Natural killer cell (primary cell): ENCODE data around the gene RC3H1. TPM values are rescaled to one million over a fixed set of nuclear protein-coding genes. Genes with fewer than 3 reads are reported as not detected.

Experiments
- ATAC-seq, 3 donors: fragments of 150-1000 bp in 2 of 3; fragments of 200-7000 bp in 1 of 3; cut with Tn5 transposase; 1 replicate in 1 of 3; 2 replicates in 2 of 3; pipeline ENCODE4 v1.10.0; 2021; ENCODE audit warnings: mild to moderate bottlenecking in 2 of 3, moderate library complexity in 2 of 3
- DNase-seq, 2 donors: peaks; one replicate each; pipeline versions ENCODE4 v3.0.0 to v3.0.0-alpha.2; 2013 to 2021; ENCODE audit warnings: mixed read lengths in 1 of 2
- H3K27ac ChIP-seq: one replicate; pipeline ENCODE4 v1.5.1; 2013; ENCODE audit warnings: mild to moderate bottlenecking, low read length
- H3K27me3 ChIP-seq: one replicate; pipeline ENCODE4 v1.6.1; 2013; ENCODE audit warnings: low read length; ENCODE audit not compliant: control insufficient read depth, insufficient read depth
- H3K36me3 ChIP-seq: one replicate; pipeline ENCODE4 v1.6.1; 2013; ENCODE audit warnings: low read length; ENCODE audit not compliant: control insufficient read depth, insufficient read depth
- H3K4me1 ChIP-seq: one replicate; pipeline ENCODE4 v1.6.1; 2013; ENCODE audit warnings: low read length; ENCODE audit not compliant: control insufficient read depth, insufficient read depth
- H3K4me3 ChIP-seq: one replicate; pipeline ENCODE4 v1.5.1; 2013; ENCODE audit warnings: low read length
- H3K9me3 ChIP-seq: one replicate; pipeline ENCODE4 v1.6.1; 2013; ENCODE audit warnings: low read length; ENCODE audit not compliant: control insufficient read depth, insufficient read depth
- H3K27ac Mint-ChIP-seq, 2 donors: one replicate each; pipeline ENCODE4 v1.8.0; 2022; ENCODE audit warnings: mild to moderate bottlenecking in 2 of 2, mixed read lengths in 2 of 2, moderate library complexity in 1 of 2
- H3K27me3 Mint-ChIP-seq, 2 donors: one replicate each; pipeline ENCODE4 v1.8.0; 2022; ENCODE audit warnings: low read depth in 2 of 2, mixed read lengths in 2 of 2
- H3K36me3 Mint-ChIP-seq: one replicate; pipeline ENCODE4 v1.8.0; 2022; ENCODE audit warnings: mixed read lengths
- H3K4me1 Mint-ChIP-seq, 2 donors: one replicate each; pipeline ENCODE4 v1.8.0; 2022; ENCODE audit warnings: mixed read lengths in 2 of 2
- H3K4me3 Mint-ChIP-seq: one replicate; pipeline ENCODE4 v1.8.0; 2022; ENCODE audit warnings: mild to moderate bottlenecking, moderate library complexity, mixed read lengths
- H3K9me3 Mint-ChIP-seq, 2 donors: one replicate each; pipeline ENCODE4 v1.8.0; 2022; ENCODE audit warnings: mixed read lengths in 2 of 2
- CTCF ChIP-seq: fragments of 200-600 bp; IDR thresholded peaks from one replicate; pipeline ENCODE4 v1.8.0; 2022; ENCODE audit warnings: antibody characterized with exemption
- WGBS: methylation state at CpG from one replicate; pipeline ENCODE4 v1.1.7; 2013; ENCODE audit warnings: missing lambda C conversion rate; ENCODE audit not compliant: insufficient coverage; 5-methylcytosine and 5-hydroxymethylcytosine counted together
- intact Hi-C: fragments of 100-400 bp; cut with micrococcal nuclease; formaldehyde crosslinking; loops from one replicate; pipeline ENCODE4 v1.14.2; 2022
- total RNA-seq, 4 donors: library from RNA; stranded (reverse); fragments of 120-200 nt in 1 of 4; gene quantifications; one replicate each; pipeline versions ENCODE4 v1.2.3 to v1.2.4, GENCODE V29; 2013 to 2022

Gene RC3H1
- total RNA-seq, 3 donors from 2014 or later (not counting 1 experiment from before 2014, with no cell fraction given) = 67.8 to 82.1 (median 78.9) TPM

- no peak overlapping the region for H3K27ac Mint-ChIP-seq
- 93% methylated on average over 11 of the region's 12 CpGs for WGBS
- no peaks in the 10 kb centered on the region for H3K9me3 Mint-ChIP-seq
- no peaks in the 10 kb centered on the region for H3K9me3 ChIP-seq
- H3K27me3 ChIP-seq = no peaks in the 10 kb centered on the region
- no peak overlapping the region for H3K27ac ChIP-seq
- no peaks in the 10 kb centered on the region for H3K4me1 ChIP-seq
- no peaks in the 10 kb centered on the region for H3K27me3 Mint-ChIP-seq
- no peak for TF ChIP-seq CTCF
- H3K4me3 Mint-ChIP-seq = no peak overlapping the region
- H3K36me3 ChIP-seq = no peaks in the 10 kb centered on the region
- no peaks in the 10 kb centered on the region for H3K36me3 Mint-ChIP-seq
- H3K4me3 ChIP-seq = no peak overlapping the region
- intact Hi-C loops = no loop called here
- H3K4me1 Mint-ChIP-seq = no peaks in the 10 kb centered on the region
- ATAC-seq (no peak), DNase-seq (no peak)
These were observed 104.3 kb downstream of the RC3H1 start for GRCh38 chr1:173917635-173918493.

- Histone ChIP-seq H3K4me3 (no peak within 1 kb of the TSS), H3K4me1 (no peaks in the 10 kb centered on the region), H3K9me3 (no peaks in the 10 kb centered on the region), H3K27ac (no peak within 1 kb of the TSS), H3K36me3 (no peaks in the 10 kb centered on the region), H3K27me3 (no peaks in the 10 kb centered on the region)
- no peak for TF ChIP-seq CTCF
- WGBS = 94% methylated on average over 3 of the region's 3 CpGs
- intact Hi-C loops = no loop called here
- no peaks in the 10 kb centered on the region for H3K36me3 Mint-ChIP-seq
- H3K4me1 Mint-ChIP-seq = no peaks in the 10 kb centered on the region
- ATAC-seq (no peak), DNase-seq (no peak)
- no peaks in the 10 kb centered on the region for H3K9me3 Mint-ChIP-seq
- no peaks in the 10 kb centered on the region for H3K27me3 Mint-ChIP-seq
- H3K4me3 Mint-ChIP-seq = no peak within 1 kb of the TSS
- H3K27ac Mint-ChIP-seq = no peak within 1 kb of the TSS
These were observed 105.0 kb downstream of the RC3H1 start, which contains the start of gene SERPINC1 for GRCh38 chr1:173917149-173917548. TSS of gene SERPINC1 (minus strand) at chr1:173917327. CDS start at chr1:173917259, 68 bp downstream.

GRCh38 chr1:173916667-173917066, 105.5 kb downstream of the RC3H1 start:
- no peaks in the 10 kb centered on the region for H3K9me3 Mint-ChIP-seq
- no peaks in the 10 kb centered on the region for H3K4me1 Mint-ChIP-seq
- no peaks in the 10 kb centered on the region for H3K27me3 Mint-ChIP-seq
- 95% methylated on average over 4 of the region's 4 CpGs for WGBS
- H3K36me3 Mint-ChIP-seq = no peaks in the 10 kb centered on the region
- TF ChIP-seq CTCF = no peak
- Histone ChIP-seq H3K27me3 (no peaks in the 10 kb centered on the region), H3K9me3 (no peaks in the 10 kb centered on the region), H3K27ac (no peak overlapping the region), H3K4me3 (no peak overlapping the region), H3K4me1 (no peaks in the 10 kb centered on the region), H3K36me3 (no peaks in the 10 kb centered on the region)
- intact Hi-C loops = no loop called here
- DNase-seq = no peak
- no peak for ATAC-seq
- no peak overlapping the region for H3K27ac Mint-ChIP-seq
- no peak overlapping the region for H3K4me3 Mint-ChIP-seq
